NCI-H2196 (cell line): ENCODE measurements around the gene PEX7.
A peak's percentile ranks its signal among the peaks of the same experiment; 100 is the strongest.
"Not testable (repeated sequence)": the region's sequence is repeated elsewhere in the genome, so short reads cannot be mapped to it uniquely, and the experiment has no call there.

Experiments used
- DNase-seq: peaks from one replicate; lab custom pipeline; 2025; ENCODE audit not compliant: unreplicated experiment; lab: John Stamatoyannopoulos, UW

PEX7 gene, protein sequence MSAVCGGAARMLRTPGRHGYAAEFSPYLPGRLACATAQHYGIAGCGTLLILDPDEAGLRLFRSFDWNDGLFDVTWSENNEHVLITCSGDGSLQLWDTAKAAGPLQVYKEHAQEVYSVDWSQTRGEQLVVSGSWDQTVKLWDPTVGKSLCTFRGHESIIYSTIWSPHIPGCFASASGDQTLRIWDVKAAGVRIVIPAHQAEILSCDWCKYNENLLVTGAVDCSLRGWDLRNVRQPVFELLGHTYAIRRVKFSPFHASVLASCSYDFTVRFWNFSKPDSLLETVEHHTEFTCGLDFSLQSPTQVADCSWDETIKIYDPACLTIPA

DNA sequence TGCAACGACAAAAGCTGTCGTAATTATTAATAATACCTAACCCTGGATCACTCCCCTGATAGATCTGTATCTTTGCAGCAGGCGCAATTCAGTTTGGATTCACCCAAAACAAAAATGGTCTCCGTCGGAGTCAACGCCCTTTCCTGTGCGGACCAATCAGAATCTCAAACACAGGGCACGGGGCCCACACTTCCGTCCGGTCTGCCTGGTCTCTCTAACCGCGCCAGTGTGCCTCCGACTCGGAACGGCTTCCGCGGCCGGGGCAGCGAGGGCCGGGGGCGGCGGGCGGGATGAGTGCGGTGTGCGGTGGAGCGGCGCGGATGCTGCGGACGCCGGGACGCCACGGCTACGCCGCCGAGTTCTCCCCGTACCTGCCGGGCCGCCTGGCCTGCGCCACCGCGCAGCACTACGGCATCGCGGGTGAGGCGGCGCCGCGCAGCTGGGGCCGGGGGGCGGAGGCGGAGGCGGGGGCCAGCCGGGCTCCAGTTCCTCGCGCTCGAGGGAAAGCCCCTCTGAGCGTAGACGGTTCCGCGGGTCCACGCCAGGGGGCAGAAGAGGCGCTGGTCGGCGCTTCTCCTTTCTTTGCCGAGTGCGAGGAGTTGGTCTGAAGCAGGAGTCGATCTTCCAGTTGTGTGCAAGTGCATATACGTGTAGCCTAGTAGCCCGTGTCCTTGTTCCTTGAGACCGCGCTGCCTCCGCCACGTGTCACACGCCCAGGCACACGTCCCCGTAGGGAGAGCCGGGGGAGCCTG lies at the start of gene PEX7:
PEX7 (plus strand) TSS at position 217 of the 752 bp plus-strand sequence; CDS start at position 291, 74 bp downstream.
- DNase-seq, result peak; percentile 88

GRCh38 chr6:136772685-136773472 lies 49.5 kb upstream of the PEX7 start:
- DNase-seq, result peak; percentile 68

- DNase-seq, result no peak
Measured at GRCh38 chr6:136773473-136773796, 49.0 kb upstream of the PEX7 start.

DNA sequence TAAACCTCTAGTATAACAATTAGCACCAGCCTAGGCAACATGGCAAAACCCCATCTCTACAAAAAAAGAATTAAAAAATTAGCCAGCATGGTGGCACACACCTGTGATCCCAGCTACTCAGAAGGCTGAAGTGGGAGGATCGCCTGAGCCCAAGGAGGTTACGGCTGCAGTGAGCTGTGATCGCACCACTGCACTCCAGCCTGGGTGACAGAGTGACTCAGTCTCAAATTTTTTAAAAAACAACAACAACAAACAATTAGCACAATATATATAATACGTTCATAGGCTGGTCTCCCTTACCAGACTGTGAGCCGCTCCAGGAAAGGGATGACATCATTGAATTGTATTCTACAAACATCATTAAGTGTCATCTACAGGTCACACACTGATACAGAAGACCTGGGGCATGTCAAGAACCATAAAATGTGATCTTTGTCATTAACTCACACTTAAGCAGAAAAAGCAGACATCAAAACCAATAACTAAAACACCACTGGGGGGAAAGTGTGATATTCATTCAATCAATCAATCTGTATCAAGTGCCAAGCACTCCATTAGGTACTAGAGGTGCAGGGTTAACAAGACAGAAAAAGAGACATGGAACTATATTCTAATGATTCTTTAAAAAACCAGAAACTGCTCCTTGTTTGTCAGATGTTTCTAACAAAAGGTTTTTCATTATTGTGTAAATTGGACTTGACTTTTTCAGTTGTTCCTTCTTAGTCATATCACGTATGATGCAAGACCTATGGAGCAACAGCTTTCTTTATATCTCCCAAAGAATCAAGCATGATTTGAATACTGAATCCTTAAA lies 48.0 kb upstream of the PEX7 start:
- DNase-seq, result no peak

- no peak for DNase-seq
Measured at GRCh38 chr6:136775081-136775480, 47.3 kb upstream of the PEX7 start.

DNA sequence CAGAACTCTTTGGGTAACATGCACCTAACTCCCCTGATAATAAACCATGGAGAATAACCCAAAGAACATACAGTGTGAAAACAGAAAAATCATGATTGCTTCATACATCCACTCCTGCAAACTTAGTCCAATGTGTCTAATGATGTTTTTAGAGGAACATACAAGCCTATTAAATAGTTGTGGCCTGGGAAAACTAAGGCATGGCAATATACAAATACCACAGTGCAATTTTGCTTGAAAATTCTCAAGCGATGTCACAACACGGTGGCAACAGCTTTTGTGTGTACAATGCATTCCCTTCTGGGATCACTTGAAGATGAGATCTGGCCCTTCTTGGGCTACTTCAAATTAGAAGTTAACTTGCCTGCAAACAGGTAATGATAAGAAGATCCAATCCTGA lies 46.8 kb upstream of the PEX7 start:
- no peak for DNase-seq

DNA sequence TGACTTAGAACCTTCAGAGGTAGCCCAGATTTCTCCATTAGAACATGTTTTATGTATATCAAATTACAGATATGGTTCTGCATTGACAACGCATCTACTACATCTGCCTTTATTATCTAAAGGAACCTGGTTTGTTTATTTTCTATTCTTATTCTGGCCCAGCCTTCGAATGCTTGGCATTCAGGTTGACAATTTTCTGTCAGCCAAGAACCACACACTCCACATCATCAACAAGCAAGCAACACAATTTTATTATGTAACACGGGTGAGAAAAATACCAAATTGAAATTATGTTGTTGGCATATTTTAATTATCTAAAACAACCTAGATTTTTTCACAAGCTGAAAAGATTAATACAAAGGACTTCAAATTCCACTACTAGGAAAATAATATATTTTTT lies 44.7 kb upstream of the PEX7 start:
- no peak for DNase-seq

GRCh38 chr6:136779682-136780081 lies 42.7 kb upstream of the PEX7 start:
- DNase-seq, result no peak

DNA sequence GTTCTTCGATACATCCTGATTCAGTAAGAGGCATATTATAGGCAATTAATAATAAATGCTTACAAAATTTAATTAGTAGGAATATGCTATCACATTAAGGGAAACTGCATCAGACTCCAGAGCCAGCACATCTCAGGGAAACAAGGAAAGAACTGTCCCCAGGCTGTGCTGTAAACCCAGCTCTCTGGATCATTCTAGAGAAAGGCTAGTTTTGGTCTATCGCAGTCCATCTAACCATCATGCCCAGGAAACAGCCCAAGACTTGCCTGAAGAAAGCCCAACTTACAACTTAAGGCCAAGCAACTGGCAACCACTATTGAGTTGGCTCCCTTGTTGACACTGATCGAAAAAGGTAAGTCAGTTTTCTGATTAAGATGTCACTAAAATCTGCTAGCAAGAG lies 41.4 kb upstream of the PEX7 start:
- no peak for DNase-seq

DNA sequence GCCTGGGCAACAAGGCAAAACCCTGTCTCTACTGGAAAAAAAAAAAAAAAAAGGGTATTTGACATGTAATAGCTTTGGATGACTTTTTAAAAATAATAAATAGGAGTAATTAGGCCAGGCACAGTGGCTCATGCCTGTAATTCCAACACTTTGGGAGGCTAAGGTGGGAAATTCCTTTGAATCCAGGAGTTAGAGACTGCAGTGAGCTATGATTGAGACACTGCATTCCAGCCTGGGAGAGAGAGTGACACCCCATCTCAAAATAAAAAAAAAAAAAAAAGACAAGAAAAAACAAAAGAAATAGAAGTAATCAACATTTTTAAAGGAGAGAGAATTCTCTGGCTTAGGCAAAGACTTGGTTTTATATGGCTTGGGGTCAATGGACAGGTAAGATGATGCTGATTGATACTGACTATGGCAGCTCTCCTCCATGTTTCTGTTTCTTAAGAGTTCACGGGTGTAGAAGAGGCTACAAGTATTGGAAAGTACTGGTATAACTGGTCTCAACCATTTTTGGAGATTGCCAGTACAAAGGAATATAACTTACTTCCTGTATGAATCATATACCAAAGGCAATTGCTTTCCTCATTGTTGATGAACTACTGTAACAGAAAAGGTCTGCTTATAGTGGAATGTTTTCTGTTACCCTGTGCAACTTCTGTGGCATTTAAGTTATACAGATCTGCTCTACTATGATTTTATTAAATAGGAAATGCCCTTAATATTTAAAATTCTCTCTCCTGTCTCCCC lies 40.2 kb upstream of the PEX7 start:
- DNase-seq, result no peak

DNA sequence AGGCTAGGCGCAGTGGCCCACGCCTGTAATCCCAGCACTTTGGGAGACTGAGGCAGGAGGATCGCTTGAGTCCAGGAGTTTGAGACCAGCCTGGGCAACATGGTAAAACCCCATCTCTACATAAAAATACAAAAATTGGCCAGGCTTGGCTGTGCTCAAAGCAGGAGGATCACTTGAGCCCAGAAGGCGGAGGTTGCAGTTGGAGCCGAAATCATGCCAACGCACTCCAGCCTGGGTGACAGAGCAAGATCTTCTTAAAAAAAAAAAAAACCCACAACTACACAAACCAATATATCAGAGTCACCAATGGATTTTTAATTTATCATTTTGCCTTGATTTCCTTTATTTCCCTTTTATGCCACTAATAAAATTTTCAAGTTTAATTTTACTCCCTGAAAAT lies 39.4 kb upstream of the PEX7 start:
- DNase-seq, result no peak

GRCh38 chr6:136783495-136784270 lies 38.7 kb upstream of the PEX7 start:
- no peak for DNase-seq

GRCh38 chr6:136784271-136784664 lies 38.1 kb upstream of the PEX7 start:
- no peak for DNase-seq

DNA sequence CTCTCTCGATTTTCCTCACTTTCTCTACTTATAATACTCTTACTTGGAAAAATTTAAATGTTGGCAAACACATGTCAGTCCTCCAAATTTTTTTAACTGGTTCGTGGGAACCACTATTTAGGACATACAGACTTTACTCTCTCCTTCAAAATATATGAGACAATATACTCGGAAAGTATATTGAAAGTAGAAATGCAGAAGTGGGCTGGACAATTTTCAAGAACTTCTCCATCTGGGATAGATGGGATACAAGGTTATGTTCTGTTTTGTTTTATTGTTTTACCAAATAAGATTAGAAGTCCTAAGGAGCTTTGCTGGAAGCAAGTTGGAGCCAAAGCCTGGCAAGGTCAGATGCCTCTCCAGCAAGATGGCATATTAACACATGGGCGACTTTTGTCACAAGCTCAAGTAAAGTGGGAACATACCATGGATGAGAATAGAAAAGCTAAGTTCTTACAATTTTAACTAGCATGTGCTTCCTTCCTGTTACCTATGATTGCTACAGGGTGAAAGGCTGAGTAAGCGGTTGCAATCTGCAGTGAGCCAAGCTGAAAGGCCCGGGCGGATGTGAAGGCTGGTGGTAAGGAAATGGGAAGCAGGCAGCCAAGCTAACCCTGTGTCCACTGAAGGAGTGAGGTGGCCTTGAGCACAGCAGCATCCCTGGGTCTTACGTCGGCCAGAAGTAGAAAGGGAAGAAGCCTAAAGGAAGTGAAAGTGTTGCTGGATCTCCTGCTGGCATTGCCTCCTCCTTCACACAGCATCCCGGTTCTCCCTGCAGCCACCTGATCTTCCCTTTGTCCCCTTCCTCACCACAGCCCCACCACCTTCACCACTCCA lies 37.3 kb upstream of the PEX7 start:
- DNase-seq, result no peak

- DNase-seq, result no peak
Measured at GRCh38 chr6:136786658-136787057, 35.7 kb upstream of the PEX7 start.

DNA sequence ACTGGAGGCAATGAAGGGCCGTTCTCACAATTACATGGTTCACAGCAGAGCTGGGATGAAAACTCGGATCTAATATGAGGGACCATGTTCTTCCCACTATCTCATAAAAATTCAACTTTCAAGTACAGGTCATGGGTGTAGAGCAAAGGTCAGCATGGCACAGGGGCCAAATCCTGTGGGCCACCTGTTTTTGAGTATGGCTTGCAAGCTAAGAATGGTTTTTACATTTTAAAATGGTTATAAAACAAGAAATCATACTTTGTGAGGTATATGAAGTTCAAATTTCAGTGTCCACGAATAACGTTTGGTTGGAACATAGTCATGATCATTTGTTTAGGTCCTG lies 34.7 kb upstream of the PEX7 start:
- no peak for DNase-seq

DNA sequence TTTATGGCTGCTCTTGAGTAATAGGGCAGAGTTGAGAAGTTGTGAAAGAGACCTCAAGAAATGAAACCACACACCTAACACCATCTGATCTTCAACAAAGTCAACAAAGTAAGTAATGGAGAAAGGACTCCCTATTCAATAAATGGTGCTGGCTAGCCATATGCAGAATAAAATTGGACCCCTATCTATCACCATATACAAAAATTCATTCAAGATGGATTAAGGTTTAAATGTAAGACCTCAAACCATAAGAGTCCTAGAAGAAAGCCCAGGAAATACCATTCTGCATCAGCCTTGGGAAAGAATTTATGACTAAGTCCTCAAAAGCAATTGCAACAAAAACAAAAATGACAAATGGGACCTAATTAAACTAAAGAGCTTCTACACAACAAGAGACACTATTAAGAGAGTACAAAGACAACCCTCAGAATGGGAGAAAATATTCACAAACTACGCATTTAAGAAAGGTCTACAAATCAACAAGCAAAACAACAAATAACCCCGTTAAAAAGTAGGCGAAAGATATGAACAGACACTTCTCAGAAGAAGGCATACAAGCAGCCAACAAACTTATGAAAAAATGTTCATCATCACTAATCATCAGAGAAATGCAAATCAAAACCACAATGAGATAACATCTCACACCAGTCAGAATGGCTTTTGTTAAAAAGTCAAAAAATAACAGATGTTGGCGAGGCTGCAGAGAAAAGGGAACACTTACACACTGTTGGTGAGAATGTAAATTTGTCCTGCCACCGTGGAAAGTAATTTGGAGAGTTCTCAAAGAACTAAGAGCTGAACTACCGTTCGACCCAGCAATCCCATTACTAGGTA lies 34.1 kb upstream of the PEX7 start:
- DNase-seq, result no peak

- DNase-seq, result not testable (repeated sequence)
Measured at GRCh38 chr6:136789440-136789839, 33.0 kb upstream of the PEX7 start.
